SU-DHL-6 (cell line): Measurements from ENCODE around the gene XYLT1.
"Not testable (repeated sequence)": the region's sequence is repeated elsewhere in the genome, so short reads cannot be mapped to it uniquely, and the experiment has no call there.

Experiments
- H2AFZ ChIP-seq: fragments of 200-600 bp; sonication (generic); 2 replicates; pipeline ENCODE4 v1.6.1; 2014; ENCODE audit warnings: low read depth, mild to moderate bottlenecking, moderate library complexity, mixed read lengths, antibody characterized with exemption, low read length; ENCODE audit not compliant: severe bottlenecking
- H3F3A ChIP-seq: fragments of 200-600 bp; shearing (Covaris generic); 2 replicates; pipeline ENCODE4 v1.6.0; 2016; ENCODE audit warnings: antibody characterized with exemption, mild to moderate bottlenecking; ENCODE audit not compliant: insufficient read depth
- H3K27ac ChIP-seq: fragments of 200-600 bp; sonication (generic); 2 replicates; pipeline ENCODE4 v1.5.1; 2016; ENCODE audit warnings: low read depth, mild to moderate bottlenecking, low read length, moderate library complexity, mixed read lengths
- H3K27me3 ChIP-seq: fragments of 200-600 bp; sonication (generic), shearing (Covaris generic); 2 replicates; pipeline ENCODE4 v1.6.0; 2014; ENCODE audit warnings: mild to moderate bottlenecking, low read length
- H3K36me3 ChIP-seq: fragments of 200-600 bp; sonication (generic); 2 replicates; pipeline ENCODE4 v1.6.1; 2014; ENCODE audit warnings: mild to moderate bottlenecking, low read length, mixed read lengths
- H3K4me2 ChIP-seq: fragments of 300-600, 200-600 bp; shearing (Covaris generic), sonication (generic); 2 replicates; pipeline ENCODE4 v1.6.0; 2014; ENCODE audit warnings: low read length, low read depth, mild to moderate bottlenecking; ENCODE audit not compliant: poor library complexity, severe bottlenecking
- H3K4me3 ChIP-seq: fragments of 200-600 bp; sonication (generic); 2 replicates; pipeline ENCODE4 v1.5.1; 2014; ENCODE audit warnings: antibody characterized with exemption, low read length, mild to moderate bottlenecking, mixed read lengths; ENCODE audit not compliant: insufficient read depth, poor library complexity, severe bottlenecking
- H3K79me2 ChIP-seq: fragments of 200-600 bp; sonication (generic); 2 replicates; pipeline ENCODE4 v1.6.1; 2014; ENCODE audit warnings: mild to moderate bottlenecking, low read length, moderate library complexity; ENCODE audit not compliant: insufficient read depth
- H3K9ac ChIP-seq: fragments of 200-600 bp; sonication (generic); 2 replicates; pipeline ENCODE4 v1.7.0; 2014; ENCODE audit warnings: mild to moderate bottlenecking, low read length
- H3K9me2 ChIP-seq: fragments of 200-600 bp; sonication (generic); replicated peaks from 2 replicates; pipeline ENCODE4 v1.6.1; 2014; ENCODE audit warnings: low read length; ENCODE audit not compliant: insufficient read depth
- H3K9me3 ChIP-seq: fragments of 200-600 bp; sonication (generic); 2 replicates; pipeline ENCODE4 v1.6.1; 2014; ENCODE audit warnings: low read length, mixed read lengths; ENCODE audit not compliant: insufficient read depth
- H4K20me1 ChIP-seq: fragments of 200-600 bp; sonication (generic); 2 replicates; pipeline ENCODE4 v1.6.1; 2014; ENCODE audit warnings: low read depth, mild to moderate bottlenecking, antibody characterized with exemption, low read length, moderate library complexity, mixed read lengths
- EZH2phosphoT487 ChIP-seq: fragments of 200-600 bp; sonication (generic), shearing (Covaris generic); conservative IDR thresholded peaks from 2 replicates; pipeline ENCODE4 v1.6.1; 2018; ENCODE audit warnings: mild to moderate bottlenecking, antibody characterized with exemption, low read length, moderate library complexity, mixed read lengths
- TF ChIP-seq, protein P1 (sequence below): fragments of 200-600 bp; sonication (generic); IDR thresholded peaks from one replicate; pipeline ENCODE4 v1.5.1; 2017; ENCODE audit warnings: antibody characterized with exemption, mild to moderate bottlenecking, low read length, moderate library complexity; ENCODE audit not compliant: insufficient read depth, poor library complexity, severe bottlenecking

XYLT1 gene

DNA sequence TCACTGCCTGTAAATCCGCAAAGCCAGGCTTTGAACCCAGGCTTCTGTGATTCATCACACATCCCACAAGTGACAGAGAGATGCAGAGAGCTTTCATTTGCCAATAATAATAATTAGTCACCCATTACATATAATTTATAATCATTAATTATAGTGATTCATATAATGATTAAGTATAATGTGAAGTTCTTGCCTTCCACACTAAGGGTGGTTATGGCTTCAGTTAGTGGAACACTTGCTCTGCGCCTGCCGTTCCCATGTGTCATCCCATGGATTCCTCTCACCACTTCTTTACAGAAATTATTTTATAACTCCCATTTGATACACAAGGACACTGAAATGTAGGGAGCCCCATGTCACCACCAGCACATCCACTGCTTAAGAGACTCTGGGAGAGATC, 39.8 kb upstream of the XYLT1 start:
- Histone ChIP-seq H3K4me3 (no peak overlapping the region), H3K9me2 (no peaks in the 10 kb centered on the region), H3K27ac (no peak overlapping the region), H3K9ac (no peak overlapping the region), H2AFZ (no peak overlapping the region), H3K27me3 (no peaks in the 10 kb centered on the region), H3K36me3 (no peaks in the 10 kb centered on the region), H3K79me2 (no peaks in the 10 kb centered on the region), H3K4me2 (no peak overlapping the region), H4K20me1 (no peaks in the 10 kb centered on the region), H3F3A (no peaks in the 10 kb centered on the region), H3K9me3 (no peaks in the 10 kb centered on the region)
- TF ChIP-seq EZH2phosphoT487: no peak
- TF ChIP-seq, protein P1, sequence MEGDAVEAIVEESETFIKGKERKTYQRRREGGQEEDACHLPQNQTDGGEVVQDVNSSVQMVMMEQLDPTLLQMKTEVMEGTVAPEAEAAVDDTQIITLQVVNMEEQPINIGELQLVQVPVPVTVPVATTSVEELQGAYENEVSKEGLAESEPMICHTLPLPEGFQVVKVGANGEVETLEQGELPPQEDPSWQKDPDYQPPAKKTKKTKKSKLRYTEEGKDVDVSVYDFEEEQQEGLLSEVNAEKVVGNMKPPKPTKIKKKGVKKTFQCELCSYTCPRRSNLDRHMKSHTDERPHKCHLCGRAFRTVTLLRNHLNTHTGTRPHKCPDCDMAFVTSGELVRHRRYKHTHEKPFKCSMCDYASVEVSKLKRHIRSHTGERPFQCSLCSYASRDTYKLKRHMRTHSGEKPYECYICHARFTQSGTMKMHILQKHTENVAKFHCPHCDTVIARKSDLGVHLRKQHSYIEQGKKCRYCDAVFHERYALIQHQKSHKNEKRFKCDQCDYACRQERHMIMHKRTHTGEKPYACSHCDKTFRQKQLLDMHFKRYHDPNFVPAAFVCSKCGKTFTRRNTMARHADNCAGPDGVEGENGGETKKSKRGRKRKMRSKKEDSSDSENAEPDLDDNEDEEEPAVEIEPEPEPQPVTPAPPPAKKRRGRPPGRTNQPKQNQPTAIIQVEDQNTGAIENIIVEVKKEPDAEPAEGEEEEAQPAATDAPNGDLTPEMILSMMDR: no peak

DNA sequence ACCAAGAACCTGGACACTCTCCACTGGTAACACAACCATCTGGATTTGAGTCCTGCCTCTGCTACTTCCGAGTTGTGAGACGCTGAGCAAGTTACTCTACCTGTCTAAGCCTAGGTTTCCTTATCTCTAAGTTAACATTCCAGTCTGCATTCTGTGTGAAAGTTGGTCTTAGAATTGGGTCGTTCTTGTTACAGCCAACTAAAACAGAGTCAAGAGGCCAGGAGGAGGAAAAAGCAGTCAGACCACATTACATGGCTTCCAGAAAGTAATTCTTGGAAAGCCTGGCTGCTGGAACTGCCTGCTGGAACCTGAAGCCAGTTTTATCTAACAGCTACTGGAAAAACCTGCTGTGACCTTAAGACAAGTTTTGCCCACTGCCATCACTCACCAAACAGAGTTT, 38.4 kb upstream of the XYLT1 start:
- TF ChIP-seq EZH2phosphoT487: no peak
- TF ChIP-seq, protein P1: no peak
- Histone ChIP-seq H3K9me2 (no peaks in the 10 kb centered on the region), H3K27ac (no peak overlapping the region), H3K9ac (no peak overlapping the region), H3K79me2 (no peaks in the 10 kb centered on the region), H2AFZ (no peak overlapping the region), H3K4me2 (no peak overlapping the region), H3F3A (no peaks in the 10 kb centered on the region), H3K27me3 (no peaks in the 10 kb centered on the region), H3K9me3 (no peaks in the 10 kb centered on the region), H3K4me3 (no peak overlapping the region), H4K20me1 (no peaks in the 10 kb centered on the region), H3K36me3 (no peaks in the 10 kb centered on the region)

GRCh38 chr16:17508303-17508702, 37.5 kb upstream of the XYLT1 start:
- H3K79me2 ChIP-seq: no peaks in the 10 kb centered on the region
- no peak overlapping the region for H3K27ac ChIP-seq

GRCh38 chr16:17507516-17507915, 36.8 kb upstream of the XYLT1 start:
- not testable (repeated sequence) for H2AFZ ChIP-seq, H3K9me3 ChIP-seq, H3K27me3 ChIP-seq, H3K36me3 ChIP-seq, H3K9ac ChIP-seq, H3K9me2 ChIP-seq, H3K79me2 ChIP-seq, H3F3A ChIP-seq, H3K27ac ChIP-seq, H3K4me2 ChIP-seq, H3K4me3 ChIP-seq, H4K20me1 ChIP-seq

More at GRCh38 chr16:17508303-17508702, 37.5 kb upstream of the XYLT1 start:
- Histone ChIP-seq H3K36me3 (no peaks in the 10 kb centered on the region), H3K9me2 (no peaks in the 10 kb centered on the region), H3K4me2 (no peak overlapping the region), H3K27me3 (no peaks in the 10 kb centered on the region), H3K9me3 (no peaks in the 10 kb centered on the region), H4K20me1 (no peaks in the 10 kb centered on the region), H3F3A (no peaks in the 10 kb centered on the region), H3K4me3 (no peak overlapping the region), H2AFZ (no peak overlapping the region), H3K9ac (no peak overlapping the region)
- TF ChIP-seq EZH2phosphoT487: no peak
- TF ChIP-seq, protein P1: no peak

DNA sequence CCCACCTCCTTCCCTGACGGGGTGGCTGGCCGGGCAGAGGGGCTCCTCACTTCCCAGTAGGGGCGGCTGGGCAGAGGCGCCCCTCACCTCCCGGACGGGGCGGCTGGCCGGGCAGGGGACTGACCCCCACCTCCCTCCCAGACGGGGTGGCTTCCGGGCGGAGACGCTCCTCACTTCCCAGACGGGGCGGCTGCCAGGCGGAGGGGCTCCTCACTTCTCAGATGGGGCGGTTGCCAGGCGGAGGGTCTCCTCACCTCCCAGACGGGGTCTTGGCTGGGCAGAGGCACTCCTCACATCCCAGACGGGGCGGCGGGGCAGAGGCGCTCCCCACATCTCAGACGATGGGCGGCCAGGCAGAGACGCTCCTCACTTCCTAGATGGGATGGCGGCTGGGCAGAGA, 35.1 kb upstream of the XYLT1 start:
- not testable (repeated sequence) for H3K27ac ChIP-seq, H3K79me2 ChIP-seq, H2AFZ ChIP-seq, H3K36me3 ChIP-seq, H3K4me2 ChIP-seq, H3K9ac ChIP-seq, H4K20me1 ChIP-seq, H3K9me2 ChIP-seq, H3K27me3 ChIP-seq, H3K4me3 ChIP-seq, H3K9me3 ChIP-seq, H3F3A ChIP-seq
